Measurements from ENCODE around the gene CNIH1.

GRCh38 chr14:54423991-54424390, 17.2 kb downstream of the CNIH1 start:
- TF ChIP-seq ZBTB21 (CRISPR knock-in tag; IDR thresholded peaks at IDR 0.05; ENCODE audit: borderline replicate concordance) = no peak
- no peak for TF ChIP-seq CTCF (IDR thresholded peaks at IDR 0.05)
- no peak for TF ChIP-seq SMAD3 (CRISPR knock-in tag; IDR thresholded peaks at IDR 0.05; ENCODE audit: borderline replicate concordance)
- TF ChIP-seq NR1H2 (CRISPR knock-in tag; IDR thresholded peaks at IDR 0.05) = no peak

Measured in WTC11 (cell line).